Cortex of kidney (tissue), 1 donor: ENCODE data around the gene RAX2.
"Not testable (repeated sequence)": the region's sequence is repeated elsewhere in the genome, so short reads cannot be mapped to it uniquely, and the experiment has no call there.

Experiments used
- DNase-seq: peaks from one replicate; lab custom pipeline; 2025; lab: John Stamatoyannopoulos, UW

Gene RAX2

DNA sequence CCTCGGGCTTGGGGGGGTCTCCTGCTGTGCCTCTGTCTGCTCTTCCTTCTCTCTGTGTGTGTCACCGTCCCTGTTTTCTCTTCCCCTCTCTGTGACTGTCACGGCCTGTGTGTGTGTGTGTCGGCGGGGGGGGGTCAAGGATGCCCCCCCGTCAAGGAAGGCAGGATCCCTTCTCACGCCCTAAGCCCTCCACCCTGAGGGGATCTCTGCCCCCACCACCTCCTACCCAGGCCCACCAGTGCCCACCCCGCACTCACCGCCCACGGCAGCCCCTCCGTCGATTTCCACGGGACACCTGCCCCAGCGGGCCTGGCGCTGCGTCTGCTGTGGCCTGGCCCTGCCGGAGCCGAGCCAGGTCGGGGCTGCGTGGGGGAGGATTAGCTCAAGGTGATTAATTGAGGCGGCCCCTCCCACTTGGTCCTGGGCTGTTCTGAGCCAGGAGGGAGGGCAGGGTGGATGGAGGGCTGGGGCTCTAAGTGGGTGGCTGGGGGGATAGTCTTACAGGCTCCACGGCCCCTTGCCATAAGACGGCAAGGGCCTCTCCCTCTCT is at the start of gene RAX2:
RAX2 (minus strand) TSS at position 323 of the 550 bp plus-strand sequence. CDS start 486 bp downstream, outside the sequence.
- no peak for DNase-seq

DNA sequence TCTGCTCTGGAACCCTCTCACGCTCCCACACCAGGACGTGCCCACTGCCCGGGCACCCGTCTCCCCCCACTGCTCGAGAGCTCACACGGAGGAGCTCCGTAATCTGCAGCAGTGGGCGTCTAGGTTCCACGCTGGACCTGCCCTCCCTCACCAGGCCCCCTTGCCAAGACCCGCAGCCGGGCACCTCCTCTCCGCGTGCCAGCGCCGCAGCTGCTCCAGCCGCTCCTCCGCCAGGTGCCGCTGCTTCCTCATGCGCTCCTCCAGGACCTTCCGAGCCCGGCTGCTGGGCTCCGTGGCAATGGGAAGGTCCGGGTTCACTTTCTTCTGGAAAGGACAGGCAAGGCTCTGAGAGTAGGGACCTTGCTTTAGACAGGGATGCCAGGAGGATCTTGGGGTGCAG is 49.1 kb upstream of the RAX2 start:
- DNase-seq = no peak

DNA sequence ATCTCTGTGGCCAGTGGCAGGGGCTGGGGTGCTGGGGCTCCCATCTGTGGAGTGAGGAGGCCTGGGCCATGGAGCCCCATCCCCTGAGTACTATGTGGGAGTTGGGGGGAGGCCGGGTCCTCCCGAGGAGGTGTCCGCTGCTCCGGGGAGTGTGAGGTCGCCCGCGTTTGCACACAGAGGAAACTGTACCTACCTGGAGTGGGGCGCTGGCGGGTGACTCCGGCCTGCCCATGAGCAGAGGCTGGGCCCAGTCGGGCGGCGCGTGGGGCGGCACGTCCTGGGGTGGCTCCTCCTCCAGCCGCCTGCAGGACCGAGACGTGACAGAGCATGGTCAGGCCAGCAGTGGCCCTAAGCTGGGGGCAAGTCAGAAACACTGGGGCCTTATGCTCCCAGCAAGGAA is 48.0 kb upstream of the RAX2 start:
- DNase-seq = no peak

DNA sequence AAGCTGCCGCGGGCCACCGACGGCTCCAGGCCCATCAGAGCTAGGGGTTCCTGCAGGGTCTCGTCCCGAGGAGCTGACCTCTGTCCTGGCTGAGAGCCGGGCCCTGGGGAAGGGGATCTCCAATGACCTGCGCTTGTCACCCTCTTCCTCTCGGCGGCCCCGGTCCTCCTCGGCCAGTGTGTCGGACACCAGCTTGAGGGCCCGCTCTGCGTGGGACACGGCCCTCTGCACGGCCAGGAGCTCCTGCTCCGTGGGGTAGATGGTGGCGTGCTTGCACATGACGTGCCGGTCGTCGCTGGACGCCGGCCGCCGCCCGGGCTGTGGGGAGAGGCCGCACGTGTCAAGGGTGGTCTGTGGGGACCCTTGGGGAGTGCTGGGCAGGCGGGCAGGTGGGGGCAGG is 46.9 kb upstream of the RAX2 start:
- DNase-seq = no peak

DNA sequence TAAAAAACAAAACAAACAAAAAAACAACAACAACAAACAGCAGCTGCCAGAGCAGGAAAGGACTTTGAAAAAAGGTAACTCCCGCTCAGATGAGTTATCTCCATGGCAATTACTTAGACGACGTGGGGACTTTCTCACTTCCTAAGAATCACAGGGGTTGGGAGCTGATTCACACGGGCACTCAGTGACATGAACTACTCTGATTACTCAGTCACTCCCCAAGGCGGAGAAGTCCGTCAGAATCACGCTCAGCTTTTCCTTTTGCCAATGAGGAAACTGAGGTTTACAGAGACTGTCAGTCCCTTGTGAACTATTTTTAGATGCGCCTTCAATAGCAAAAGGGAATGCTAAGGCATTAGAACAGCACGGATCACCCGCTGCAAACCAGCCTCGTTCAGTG is 46.4 kb upstream of the RAX2 start:
- DNase-seq = no peak

DNA sequence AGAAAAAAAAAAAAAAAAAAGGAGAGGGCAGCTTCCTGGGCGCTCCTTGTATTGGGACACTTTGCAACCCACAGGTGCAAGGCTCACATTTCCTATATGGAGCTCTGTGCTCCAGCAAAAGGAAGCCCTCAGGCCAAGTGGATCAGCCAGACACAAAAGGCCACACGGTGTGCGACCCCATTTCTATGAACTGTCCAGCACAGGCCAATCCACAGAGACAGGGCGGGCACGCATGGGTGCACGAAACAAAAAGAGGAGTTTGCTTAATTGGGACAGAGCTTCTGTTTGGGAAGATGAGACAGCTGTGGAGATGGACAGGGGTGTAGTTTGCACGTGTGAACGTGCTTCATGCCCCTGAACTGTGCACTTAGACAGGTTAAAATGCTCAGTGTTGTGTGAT is 45.7 kb upstream of the RAX2 start:
- DNase-seq = no peak

DNA sequence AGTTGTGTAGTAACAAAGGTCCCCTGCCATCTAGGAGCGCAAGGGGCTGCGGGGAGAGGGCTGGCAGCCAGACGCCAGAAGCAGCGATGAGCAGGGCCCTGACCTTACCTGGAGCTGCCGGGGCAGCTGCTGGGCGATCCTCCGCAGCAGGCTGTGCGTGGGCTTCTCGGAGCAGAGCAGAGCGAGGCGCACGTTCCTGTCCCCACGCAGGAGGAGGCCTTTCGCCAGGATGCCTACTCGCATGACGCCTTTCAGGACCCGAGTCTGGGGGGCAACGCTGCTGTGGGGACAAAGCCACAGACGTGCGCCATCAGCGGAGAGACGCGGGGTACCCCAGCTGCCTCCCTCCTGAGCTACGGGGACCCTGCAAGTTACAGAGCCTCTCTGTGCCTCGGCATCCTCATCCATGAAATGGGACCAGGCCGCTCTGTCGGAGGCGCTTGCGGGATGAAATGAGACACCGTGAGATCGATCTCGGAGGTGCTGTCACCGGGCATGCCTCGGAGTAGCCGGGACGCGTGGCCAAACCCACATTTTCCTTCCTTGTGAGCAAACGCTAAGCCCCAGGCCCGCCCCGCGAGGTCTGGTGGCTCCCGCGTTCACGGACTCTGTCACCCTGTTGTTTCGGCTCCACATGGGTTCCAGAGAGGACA is 44.7 kb upstream of the RAX2 start:
- DNase-seq = no peak

DNA sequence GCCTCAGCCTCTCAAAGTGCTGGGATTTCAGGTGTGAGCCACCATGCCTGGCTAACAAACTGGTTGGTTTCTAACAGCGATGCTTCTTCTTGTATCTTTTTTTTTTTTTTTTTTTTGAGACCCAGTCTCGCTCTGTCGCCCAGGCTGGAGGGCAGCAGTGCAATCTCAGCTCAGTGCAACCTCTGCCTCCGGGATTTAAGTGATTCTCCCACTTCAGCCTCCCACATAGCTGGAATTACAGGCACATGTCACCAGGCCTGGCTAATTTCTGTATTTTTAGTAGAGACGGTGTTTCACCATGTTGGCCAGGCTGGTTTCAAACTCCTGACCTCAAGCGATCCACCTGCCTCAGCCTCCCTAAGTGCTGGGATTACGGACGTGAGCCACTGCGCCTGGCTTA is 44.1 kb upstream of the RAX2 start:
- not testable (repeated sequence) for DNase-seq

DNA sequence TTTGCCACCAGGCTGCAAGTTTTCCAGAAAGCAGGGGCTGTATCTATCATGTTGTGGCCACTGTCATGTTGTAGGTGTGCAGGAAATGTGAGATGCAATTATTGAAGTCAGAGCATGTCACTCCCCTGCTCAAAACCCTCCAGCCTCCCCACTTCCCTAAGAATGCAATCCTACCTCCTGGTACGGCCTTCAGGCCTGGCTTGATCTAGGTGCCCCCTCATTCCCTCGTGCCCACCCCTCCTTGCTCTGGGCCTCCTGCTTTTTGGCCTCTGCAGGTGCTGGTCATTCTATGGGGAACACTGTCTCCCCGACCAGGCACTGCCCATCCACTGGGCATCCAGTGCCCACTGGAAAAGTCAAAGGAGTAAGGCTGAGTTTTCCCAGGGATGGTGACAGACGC is 42.6 kb upstream of the RAX2 start:
- DNase-seq = no peak

DNA sequence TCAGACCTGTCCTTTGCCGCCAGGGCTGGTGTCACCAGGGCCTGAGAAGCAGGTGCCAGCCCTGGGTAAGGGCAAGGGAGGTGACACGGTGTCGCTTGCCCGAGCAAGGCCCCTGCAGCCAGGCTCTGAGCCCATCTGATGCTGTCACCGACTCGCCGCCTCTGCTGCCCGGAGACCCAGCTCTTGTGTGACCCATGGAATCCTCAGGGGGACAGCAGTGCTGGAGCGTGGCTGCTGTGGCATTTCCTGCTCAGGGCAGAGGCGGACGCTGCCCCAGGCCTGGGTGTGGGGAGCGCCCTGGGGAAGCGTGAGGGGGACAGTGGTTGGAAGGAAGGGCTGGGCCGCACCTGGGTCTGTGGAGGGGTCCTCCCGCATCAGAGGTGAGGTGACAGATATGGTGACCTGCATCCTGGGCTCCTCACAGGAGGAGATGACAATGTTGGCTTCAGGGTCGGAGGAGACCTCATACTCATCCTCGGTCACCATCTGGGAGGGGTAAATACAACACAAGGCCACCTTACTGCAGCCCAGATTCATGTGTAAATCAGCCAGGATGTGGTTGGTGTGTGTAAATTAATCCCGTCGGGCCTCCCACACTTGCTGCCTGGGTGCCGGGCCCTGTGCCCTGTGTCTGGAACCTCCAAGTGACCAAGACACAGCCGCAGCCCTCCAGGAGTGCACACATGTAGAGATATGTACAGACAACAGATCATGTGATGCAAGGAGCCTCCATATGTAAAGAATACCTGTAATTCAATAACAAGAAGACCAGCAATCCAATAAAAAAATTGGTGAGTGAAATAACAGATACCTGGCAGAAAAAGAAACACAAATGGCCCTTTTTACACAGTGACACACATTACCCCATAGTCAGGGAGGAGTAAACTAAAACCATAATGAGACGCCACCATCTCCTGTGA is 41.7 kb upstream of the RAX2 start:
- DNase-seq = no peak

DNA sequence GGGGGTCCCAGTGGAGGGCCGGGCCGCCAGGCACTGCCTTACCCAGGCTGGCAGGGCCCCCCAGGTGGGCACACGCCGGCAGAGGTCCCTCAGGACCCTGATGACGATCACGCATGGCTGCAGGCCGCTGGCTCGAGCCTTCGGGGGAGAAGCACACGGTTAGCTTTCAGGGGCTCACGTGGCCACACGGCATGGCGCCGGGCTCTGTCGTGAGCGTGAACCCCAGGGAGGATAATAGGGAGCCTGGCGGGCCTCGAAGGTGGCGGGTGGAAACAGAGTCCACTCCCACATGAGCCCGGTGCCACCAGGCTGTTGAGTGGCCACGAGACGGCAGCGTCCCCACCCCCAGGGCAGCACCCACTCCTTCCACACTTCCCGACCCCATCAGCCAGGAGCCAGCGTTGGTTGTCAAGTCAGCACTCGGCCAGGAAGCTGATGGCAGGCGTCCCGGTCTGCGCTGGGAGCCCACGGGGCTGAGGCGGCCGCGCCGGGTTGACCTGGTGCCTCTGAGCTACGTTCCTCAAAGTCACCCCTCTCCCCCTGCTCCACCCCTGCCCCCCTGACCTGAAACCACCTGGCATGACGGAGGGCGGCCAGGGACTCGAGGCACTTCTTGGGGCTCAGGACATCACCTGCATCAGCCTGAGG is 38.8 kb upstream of the RAX2 start:
- no peak for DNase-seq

DNA sequence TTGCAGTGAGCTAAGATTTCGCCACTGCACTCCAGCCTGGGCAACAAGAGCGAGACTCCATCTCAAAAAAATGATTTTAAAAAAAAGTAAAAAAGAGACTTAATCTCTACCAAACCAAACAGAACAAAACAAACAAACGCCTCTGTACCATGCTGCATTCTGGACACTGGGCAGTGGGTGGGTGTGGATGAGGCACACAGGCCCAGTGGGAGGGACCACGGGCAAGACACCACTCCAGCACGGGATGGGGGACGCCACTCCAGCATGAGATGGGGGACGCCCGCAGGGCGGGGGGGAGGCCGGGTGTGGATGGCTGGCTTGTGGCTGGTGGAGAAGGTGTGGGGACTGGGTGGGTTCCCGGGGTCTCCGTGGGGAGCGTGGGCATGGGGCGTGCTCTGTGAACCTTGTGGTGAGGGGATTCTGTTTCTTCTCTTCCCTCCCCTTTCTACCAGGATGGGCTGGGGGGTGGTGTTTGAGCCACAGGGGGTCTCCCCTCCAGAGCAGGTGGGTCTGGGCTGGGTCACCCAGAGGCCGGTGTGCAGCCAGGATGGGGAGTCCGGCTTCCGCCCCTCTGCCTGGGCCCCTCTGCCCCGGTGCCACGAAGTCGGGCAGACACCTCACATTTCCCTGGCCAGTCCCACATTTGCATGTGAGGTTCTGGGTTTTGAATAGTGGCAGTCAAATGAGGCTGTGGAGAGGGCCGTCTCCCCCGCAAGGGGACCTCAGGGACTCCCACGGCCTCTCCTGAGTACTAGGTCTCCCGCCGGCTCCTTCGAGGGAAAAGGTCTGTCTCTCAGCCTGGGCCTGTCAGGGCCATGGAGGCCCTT is 38.1 kb upstream of the RAX2 start:
- DNase-seq = no peak

DNA sequence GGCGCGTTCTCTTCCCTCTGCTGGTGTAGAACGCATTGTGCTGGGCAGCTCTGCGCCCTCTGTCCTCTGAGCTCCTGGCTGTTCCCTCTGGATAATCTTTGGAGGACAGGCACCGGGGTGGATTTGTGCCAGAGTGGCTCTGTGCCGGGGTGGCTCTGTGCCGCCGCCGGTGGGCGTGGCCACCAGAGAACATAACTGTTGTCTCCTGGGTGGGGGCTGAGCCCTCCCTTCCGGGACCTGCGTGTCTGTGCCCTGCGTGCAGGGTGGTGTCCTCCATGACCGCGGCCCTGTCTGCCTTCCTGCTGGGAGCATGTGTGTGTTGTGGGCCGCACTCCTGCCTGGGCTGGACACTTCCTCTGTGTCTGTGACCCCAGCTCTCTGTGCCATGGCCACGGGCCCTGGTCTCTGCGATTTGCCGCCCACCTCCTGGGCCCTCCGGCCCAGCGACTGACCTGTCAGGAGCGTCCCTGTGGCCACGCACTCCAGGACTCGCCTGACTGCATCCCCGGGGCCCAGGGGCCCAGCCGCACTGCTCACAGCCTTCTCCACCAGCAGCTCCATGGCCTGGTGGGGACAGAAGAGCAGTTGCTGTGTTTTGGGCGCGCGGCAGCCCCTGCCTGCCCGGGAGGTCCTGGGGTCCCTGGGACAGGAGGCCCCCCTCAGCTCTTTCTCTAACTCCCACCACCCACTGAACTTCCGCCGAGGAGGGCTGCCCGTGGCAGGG is 36.6 kb upstream of the RAX2 start:
- DNase-seq = no peak

DNA sequence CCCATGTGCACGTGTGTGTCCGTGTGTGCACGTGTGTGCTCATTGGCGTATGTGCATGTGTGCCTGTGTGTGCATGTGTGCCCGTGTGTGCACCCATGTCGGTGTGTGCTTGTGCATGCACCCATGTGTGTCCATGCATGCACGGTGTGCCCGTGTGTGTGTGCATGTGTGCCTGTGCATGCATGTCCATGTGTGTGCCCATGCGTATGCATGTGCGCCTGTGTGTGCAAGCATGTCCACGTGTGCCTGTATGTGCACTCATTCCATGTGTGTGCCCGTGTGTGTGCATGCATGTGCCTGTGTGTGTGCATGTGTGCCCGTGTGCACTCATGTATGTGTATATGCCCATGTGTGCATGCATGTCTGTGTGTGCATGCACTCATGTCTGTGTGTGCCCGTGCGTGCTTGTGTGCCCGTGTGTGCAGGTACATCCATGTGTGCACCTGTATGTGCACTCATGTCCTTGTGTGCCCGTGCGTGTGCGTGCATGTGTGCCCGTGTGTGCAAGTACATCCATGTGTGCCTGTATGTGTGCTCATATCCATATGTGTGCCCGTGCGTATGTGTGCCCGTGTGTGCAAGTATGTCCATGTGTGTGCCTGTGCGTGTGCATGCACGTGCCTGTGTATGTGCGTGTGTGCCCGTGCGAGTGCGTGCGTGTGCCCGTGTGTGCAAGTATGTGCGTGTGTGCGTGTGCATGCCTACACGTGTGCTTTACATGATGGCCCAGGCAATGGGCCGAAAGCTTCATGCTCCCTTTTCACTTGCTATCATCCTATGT is 35.7 kb upstream of the RAX2 start:
- no peak for DNase-seq

DNA sequence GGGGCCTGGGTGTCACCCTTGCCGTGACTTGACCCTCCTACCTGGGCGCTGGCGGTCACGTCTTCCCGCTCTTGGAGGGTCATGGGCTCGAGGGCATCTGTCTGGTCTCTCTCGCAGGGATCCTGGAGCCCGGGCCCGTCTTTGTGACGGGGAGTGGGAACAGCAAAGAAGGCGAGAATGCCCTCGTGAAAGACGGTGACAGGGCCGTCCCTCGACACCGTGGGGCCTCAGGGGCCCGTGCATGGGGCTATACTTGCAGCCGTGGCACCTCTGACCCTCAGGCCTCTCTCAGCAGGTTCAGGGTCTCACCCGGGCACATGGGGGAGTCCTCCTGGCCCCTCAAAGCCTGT is 35.1 kb upstream of the RAX2 start:
- no peak for DNase-seq

DNA sequence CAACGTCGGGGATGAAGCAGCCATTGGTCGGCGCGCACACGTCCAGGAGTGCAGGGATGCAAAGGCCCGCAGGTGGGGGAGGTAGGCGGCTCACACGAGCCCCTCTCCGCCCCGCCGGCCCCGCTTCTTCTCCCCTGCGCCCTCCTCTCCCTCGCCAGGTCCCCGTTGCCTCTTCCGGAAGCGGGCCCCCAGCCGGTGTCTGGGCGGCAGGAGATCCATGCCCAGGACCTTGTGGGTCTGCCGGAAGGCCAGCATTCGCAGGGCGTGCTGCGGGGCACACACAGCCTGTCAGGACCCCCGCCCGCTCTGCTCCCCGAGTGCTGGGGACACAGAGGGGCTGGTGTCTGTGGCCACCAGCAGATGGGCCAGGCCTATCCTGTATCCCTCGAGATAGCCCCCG is 33.8 kb upstream of the RAX2 start:
- no peak for DNase-seq

DNA sequence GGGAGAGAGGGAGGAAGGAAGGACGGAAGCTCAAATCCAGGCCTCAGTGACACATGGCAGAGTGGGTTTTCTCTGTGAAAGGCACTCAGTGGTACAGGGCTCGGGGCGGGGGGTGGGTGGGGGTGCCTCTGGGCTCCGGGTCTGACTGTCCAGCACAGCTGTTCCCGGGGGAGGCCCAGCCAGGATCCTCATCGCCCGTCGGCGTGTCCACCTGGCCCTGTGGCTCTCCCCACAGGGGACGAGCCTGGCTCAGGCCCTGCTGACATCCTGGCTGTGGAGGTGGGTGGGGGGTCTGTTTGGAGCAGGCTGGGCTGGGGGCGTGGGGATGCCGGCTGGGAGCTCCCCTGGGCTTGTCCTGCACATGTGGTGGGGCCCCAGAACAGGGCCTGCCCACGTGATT is 32.4 kb upstream of the RAX2 start:
- no peak for DNase-seq

DNA sequence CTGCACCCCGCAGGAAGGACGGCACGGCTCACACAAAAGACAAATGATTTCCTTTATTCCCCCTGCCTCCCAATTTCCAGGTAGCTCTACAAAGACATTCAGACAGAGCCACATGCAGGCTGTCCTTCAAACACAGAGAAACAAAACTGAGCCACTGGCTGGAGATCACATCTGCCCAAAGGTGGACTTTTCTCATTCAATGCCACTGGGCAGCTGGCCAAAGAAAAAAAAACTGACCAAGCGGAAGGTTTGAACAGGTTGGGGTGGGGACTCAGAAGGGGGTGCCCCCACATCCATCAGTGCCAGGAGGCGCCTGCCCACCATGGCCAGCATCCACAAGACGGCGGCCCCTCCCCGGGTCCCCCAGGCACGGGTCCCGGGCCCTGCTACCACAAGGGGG is 32.0 kb upstream of the RAX2 start:
- no peak for DNase-seq

DNA sequence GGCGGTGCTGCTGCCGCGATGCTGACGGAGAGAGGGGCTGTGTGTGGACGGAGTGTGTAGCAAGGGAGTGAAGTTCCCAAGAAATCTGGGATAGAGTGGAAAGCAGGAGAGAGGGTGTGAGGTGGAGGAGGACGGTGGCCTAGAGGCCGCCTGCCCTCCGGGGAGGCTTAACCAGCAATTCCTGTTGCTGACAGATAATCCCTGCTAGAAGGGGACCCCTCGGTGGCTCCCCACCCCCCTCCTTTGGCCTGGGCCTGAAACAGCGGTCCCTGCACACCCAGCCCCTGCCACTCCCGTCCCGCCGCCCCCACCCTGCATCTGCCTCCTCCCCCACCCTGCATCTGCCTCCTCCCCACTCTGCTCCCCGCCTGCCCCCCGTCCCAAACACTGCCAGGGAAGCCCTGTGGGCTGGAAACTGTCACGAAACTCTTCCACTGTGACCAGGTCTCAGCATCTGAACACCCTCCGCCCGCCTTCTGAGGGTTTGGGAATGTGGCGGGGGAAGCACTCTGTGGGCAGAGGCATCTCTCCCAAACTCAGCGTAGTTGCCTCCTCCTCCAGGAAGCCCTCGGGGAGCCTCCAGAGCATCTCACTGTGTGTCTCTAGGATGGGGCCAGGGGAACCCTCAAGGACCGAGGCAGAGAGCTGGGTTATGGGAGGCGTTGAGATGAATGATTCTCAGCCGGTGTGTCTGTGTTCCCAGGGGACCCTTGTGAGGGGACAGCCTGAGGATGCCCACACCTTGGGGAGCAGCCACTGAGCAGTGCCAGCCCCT is 31.3 kb upstream of the RAX2 start:
- DNase-seq = no peak
